Left ventricle myocardium superior (tissue), 1 donor: ENCODE data around the gene NPS. TPM values are rescaled to one million over a fixed set of nuclear protein-coding genes. Genes with fewer than 3 reads are reported as not detected.

ENCODE experiments used
- ATAC-seq: fragments of 200-7000 bp; cut with Tn5 transposase; one replicate; pipeline ENCODE4 v1.9.1; 2020; ENCODE audit warnings: mild to moderate bottlenecking, moderate library complexity
- DNase-seq: peaks from one replicate; pipeline ENCODE4 v3.0.0-alpha.2; 2020
- intact Hi-C: fragments of 100-400 bp; cut with micrococcal nuclease; formaldehyde crosslinking; loops from one replicate; pipeline ENCODE4 v1.11.0; 2022
- total RNA-seq: library from RNA; stranded (reverse); fragmentation: NEBNext Ultra II Directional; extraction: Animal tissue kit (Norgen Biotek cat#: 25700); gene quantifications from one replicate; pipeline ENCODE4 v1.2.1, GENCODE V29; 2021
- donor health status: DM: no; HTN: yes; CAD: no; lungs with severe emphysema.

Gene NPS
- total RNA-seq, 1 donor from 2014 or later = not detected

- no peak for DNase-seq
- intact Hi-C loops = no loop called here
- ATAC-seq = no peak
Observed at GRCh38 chr10:127592586-127592985, 43.5 kb downstream of the NPS start.

- DNase-seq = no peak
- intact Hi-C loops = no loop called here
- ATAC-seq = no peak
Observed at GRCh38 chr10:127600479-127600878, 51.4 kb downstream of the NPS start.

Other genes with a start within 250 kb of the NPS start
- not detected for gene FOXI2, start 187.9 kb downstream of the NPS start, total RNA-seq